ENCODE results near the gene FOXD4.
"Not testable (repeated sequence)": the region's sequence is repeated elsewhere in the genome, so short reads cannot be mapped to it uniquely, and the experiment has no call there.

FOXD4 gene

GRCh38 chr9:117995-118467, at the start of gene FOXD4:
FOXD4 (minus strand) TSS chr9:118417; CDS start chr9:118119, 298 bp downstream.
- H3K9me3 ChIP-seq (ENCODE audit: control insufficient read depth in 1 of 2, low read length in 2 of 2); H3K36me3 ChIP-seq (ENCODE audit: control insufficient read depth in 1 of 2, insufficient read depth in 2 of 2, low read length in 2 of 2); H3K9ac ChIP-seq (ENCODE audit: low read depth in 1 of 2, low read length in 2 of 2); H3K4me3 ChIP-seq (ENCODE audit: low read depth in 1 of 2, low read length in 2 of 2); H3K4me1 ChIP-seq (ENCODE audit: control insufficient read depth in 1 of 2, insufficient read depth in 2 of 2, low read length in 2 of 2); H3K27ac ChIP-seq (ENCODE audit: low read depth, low read length): not testable (repeated sequence)
- H3K27me3 ChIP-seq (ENCODE audit: control insufficient read depth in 1 of 2, insufficient read depth in 2 of 2, low read length in 2 of 2) = peaks cover 7 to 19% of the 10 kb centered on the region in 2 donors

- H3K4me1 ChIP-seq (ENCODE audit: control insufficient read depth in 1 of 2, insufficient read depth in 2 of 2, low read length in 2 of 2); H3K9me3 ChIP-seq (ENCODE audit: control insufficient read depth in 1 of 2, low read length in 2 of 2); H3K9ac ChIP-seq (ENCODE audit: low read depth in 1 of 2, low read length in 2 of 2); H3K27ac ChIP-seq (ENCODE audit: low read depth, low read length); H3K27me3 ChIP-seq (ENCODE audit: control insufficient read depth in 1 of 2, insufficient read depth in 2 of 2, low read length in 2 of 2); H3K36me3 ChIP-seq (ENCODE audit: control insufficient read depth in 1 of 2, insufficient read depth in 2 of 2, low read length in 2 of 2); H3K4me3 ChIP-seq (ENCODE audit: low read depth in 1 of 2, low read length in 2 of 2): not testable (repeated sequence)
Measured at GRCh38 chr9:159871-160270, 41.7 kb upstream of the FOXD4 start.

DNA sequence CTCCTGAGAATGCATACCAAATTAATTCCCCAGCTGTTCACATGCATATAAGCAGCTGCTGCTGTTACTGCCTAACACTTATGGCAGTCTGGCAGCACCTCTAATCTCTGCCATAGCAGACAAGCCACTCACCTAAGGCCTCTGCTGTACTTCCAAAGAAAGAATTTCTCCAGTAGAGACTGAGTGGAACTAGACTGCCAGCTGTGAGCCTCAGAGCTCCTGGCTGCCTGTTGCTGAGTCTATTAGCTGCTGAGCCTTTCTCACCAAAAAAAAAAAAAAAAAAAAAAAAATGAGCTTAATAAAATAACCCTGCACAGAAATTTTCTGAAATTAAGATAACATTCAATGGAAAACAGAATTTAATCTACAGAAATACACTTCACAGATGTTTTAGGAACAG, 33.0 kb upstream of the FOXD4 start:
- not testable (repeated sequence) for H3K27me3 ChIP-seq (ENCODE audit: control insufficient read depth in 1 of 2, insufficient read depth in 2 of 2, low read length in 2 of 2); H3K4me3 ChIP-seq (ENCODE audit: low read depth in 1 of 2, low read length in 2 of 2); H3K27ac ChIP-seq (ENCODE audit: low read depth, low read length); H3K9ac ChIP-seq (ENCODE audit: low read depth in 1 of 2, low read length in 2 of 2); H3K4me1 ChIP-seq (ENCODE audit: control insufficient read depth in 1 of 2, insufficient read depth in 2 of 2, low read length in 2 of 2); H3K9me3 ChIP-seq (ENCODE audit: control insufficient read depth in 1 of 2, low read length in 2 of 2); H3K36me3 ChIP-seq (ENCODE audit: control insufficient read depth in 1 of 2, insufficient read depth in 2 of 2, low read length in 2 of 2)

GRCh38 chr9:139880-140279, 21.7 kb upstream of the FOXD4 start:
- H3K27me3 ChIP-seq (ENCODE audit: control insufficient read depth in 1 of 2, insufficient read depth in 2 of 2, low read length in 2 of 2); H3K9me3 ChIP-seq (ENCODE audit: control insufficient read depth in 1 of 2, low read length in 2 of 2); H3K27ac ChIP-seq (ENCODE audit: low read depth, low read length); H3K36me3 ChIP-seq (ENCODE audit: control insufficient read depth in 1 of 2, insufficient read depth in 2 of 2, low read length in 2 of 2); H3K4me1 ChIP-seq (ENCODE audit: control insufficient read depth in 1 of 2, insufficient read depth in 2 of 2, low read length in 2 of 2); H3K9ac ChIP-seq (ENCODE audit: low read depth in 1 of 2, low read length in 2 of 2); H3K4me3 ChIP-seq (ENCODE audit: low read depth in 1 of 2, low read length in 2 of 2): not testable (repeated sequence)

DNA sequence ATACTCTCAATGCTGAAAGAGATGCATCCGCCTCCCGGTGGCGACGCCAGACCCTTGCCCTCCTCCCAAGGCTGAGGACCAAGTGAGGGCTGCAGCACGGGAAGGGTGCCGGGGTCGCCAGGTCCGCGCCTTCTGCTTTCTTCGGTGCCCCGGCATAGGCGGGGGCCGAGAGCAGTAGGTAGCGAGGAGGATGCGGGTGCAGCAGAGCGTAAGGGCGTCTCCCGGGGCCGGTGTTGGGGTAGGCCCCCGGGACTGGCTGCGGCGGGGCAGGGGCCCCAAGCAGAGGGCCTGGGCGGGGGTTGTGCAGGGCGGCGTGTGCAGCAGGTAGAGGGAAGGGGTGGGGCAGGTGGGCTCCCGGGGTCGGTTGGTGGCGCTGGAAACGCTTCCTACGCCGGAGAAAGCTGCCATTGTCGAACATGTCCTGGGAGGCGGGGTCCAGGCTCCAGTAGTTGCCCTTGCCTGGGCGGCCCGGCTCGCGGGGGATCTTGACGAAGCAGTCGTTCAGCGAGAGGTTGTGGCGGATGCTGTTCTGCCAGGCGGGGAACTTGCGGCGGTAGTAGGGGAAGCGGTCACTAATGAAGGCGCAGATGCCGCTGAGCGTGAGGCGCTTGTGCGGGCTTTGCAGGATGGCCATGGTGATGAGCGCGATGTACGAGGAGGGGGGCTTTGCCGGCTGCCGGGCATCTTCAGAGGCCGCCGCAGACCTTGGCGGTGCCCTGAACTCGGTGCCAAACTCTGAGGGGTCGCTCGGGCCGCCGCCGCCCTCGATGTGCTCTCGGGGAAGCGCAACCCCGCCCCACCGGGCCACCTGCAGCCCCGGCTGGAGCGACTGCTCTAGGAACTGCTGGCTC, 848 bp downstream of the FOXD4 start:
- not testable (repeated sequence) for H3K27ac ChIP-seq (ENCODE audit: low read depth, low read length); H3K4me1 ChIP-seq (ENCODE audit: control insufficient read depth in 1 of 2, insufficient read depth in 2 of 2, low read length in 2 of 2); H3K9me3 ChIP-seq (ENCODE audit: control insufficient read depth in 1 of 2, low read length in 2 of 2); H3K36me3 ChIP-seq (ENCODE audit: control insufficient read depth in 1 of 2, insufficient read depth in 2 of 2, low read length in 2 of 2); H3K4me3 ChIP-seq (ENCODE audit: low read depth in 1 of 2, low read length in 2 of 2); H3K9ac ChIP-seq (ENCODE audit: low read depth in 1 of 2, low read length in 2 of 2)
- peaks cover 7 to 23% of the 10 kb centered on the region in 2 donors for H3K27me3 ChIP-seq (ENCODE audit: control insufficient read depth in 1 of 2, insufficient read depth in 2 of 2, low read length in 2 of 2)

GRCh38 chr9:116239-117077, 1.8 kb downstream of the FOXD4 start:
- H3K4me3 ChIP-seq (ENCODE audit: low read depth in 1 of 2, low read length in 2 of 2); H3K36me3 ChIP-seq (ENCODE audit: control insufficient read depth in 1 of 2, insufficient read depth in 2 of 2, low read length in 2 of 2); H3K4me1 ChIP-seq (ENCODE audit: control insufficient read depth in 1 of 2, insufficient read depth in 2 of 2, low read length in 2 of 2); H3K9ac ChIP-seq (ENCODE audit: low read depth in 1 of 2, low read length in 2 of 2); H3K9me3 ChIP-seq (ENCODE audit: control insufficient read depth in 1 of 2, low read length in 2 of 2); H3K27ac ChIP-seq (ENCODE audit: low read depth, low read length): not testable (repeated sequence)
- H3K27me3 ChIP-seq (ENCODE audit: control insufficient read depth in 1 of 2, insufficient read depth in 2 of 2, low read length in 2 of 2) = peaks cover 7 to 23% of the 10 kb centered on the region in 2 donors

DNA sequence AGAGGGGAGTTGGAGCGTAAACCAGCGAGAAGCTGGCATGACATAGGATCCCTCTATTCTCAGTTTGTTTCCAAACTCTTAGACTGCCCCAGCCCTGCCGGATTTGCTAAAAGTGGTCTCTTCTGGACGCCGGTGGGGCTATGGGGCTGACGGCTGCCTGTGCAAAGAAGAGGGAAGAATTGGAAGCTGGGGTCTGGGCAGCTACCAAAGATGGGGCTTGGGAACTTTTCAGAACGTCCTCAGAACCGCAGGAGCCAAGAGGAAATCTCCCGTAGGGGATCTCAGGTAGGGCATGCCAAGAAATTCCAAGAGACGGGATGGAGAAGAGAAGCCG, 3.1 kb downstream of the FOXD4 start:
- H3K27me3 ChIP-seq (ENCODE audit: control insufficient read depth in 1 of 2, insufficient read depth in 2 of 2, low read length in 2 of 2) = peaks cover 7 to 23% of the 10 kb centered on the region in 2 donors
- H3K9me3 ChIP-seq (ENCODE audit: control insufficient read depth in 1 of 2, low read length in 2 of 2); H3K4me3 ChIP-seq (ENCODE audit: low read depth in 1 of 2, low read length in 2 of 2); H3K9ac ChIP-seq (ENCODE audit: low read depth in 1 of 2, low read length in 2 of 2); H3K4me1 ChIP-seq (ENCODE audit: control insufficient read depth in 1 of 2, insufficient read depth in 2 of 2, low read length in 2 of 2); H3K36me3 ChIP-seq (ENCODE audit: control insufficient read depth in 1 of 2, insufficient read depth in 2 of 2, low read length in 2 of 2); H3K27ac ChIP-seq (ENCODE audit: low read depth, low read length): not testable (repeated sequence)

- H3K9ac ChIP-seq (ENCODE audit: low read depth in 1 of 2, low read length in 2 of 2); H3K4me1 ChIP-seq (ENCODE audit: control insufficient read depth in 1 of 2, insufficient read depth in 2 of 2, low read length in 2 of 2); H3K27ac ChIP-seq (ENCODE audit: low read depth, low read length); H3K36me3 ChIP-seq (ENCODE audit: control insufficient read depth in 1 of 2, insufficient read depth in 2 of 2, low read length in 2 of 2); H3K9me3 ChIP-seq (ENCODE audit: control insufficient read depth in 1 of 2, low read length in 2 of 2): not testable (repeated sequence)
- Histone ChIP-seq H3K4me3 (ENCODE audit: low read depth in 1 of 2, low read length in 2 of 2) (peak overlapping the region in 1 of 2 donors; percentile 55), H3K27me3 (ENCODE audit: control insufficient read depth in 1 of 2, insufficient read depth in 2 of 2, low read length in 2 of 2) (peaks cover 7 to 23% of the 10 kb centered on the region in 2 donors)
Measured at GRCh38 chr9:114267-115117, 3.7 kb downstream of the FOXD4 start.

- not testable (repeated sequence) for H3K36me3 ChIP-seq (ENCODE audit: control insufficient read depth in 1 of 2, insufficient read depth in 2 of 2, low read length in 2 of 2); H3K27ac ChIP-seq (ENCODE audit: low read depth, low read length); H3K4me1 ChIP-seq (ENCODE audit: control insufficient read depth in 1 of 2, insufficient read depth in 2 of 2, low read length in 2 of 2); H3K9ac ChIP-seq (ENCODE audit: low read depth in 1 of 2, low read length in 2 of 2); H3K9me3 ChIP-seq (ENCODE audit: control insufficient read depth in 1 of 2, low read length in 2 of 2)
- peak overlapping the region in 1 of 2 donors; percentile 55 for H3K4me3 ChIP-seq (ENCODE audit: low read depth in 1 of 2, low read length in 2 of 2)
- H3K27me3 ChIP-seq (ENCODE audit: control insufficient read depth in 1 of 2, insufficient read depth in 2 of 2, low read length in 2 of 2) = peaks cover 7 to 23% of the 10 kb centered on the region in 2 donors
Measured at GRCh38 chr9:113468-114266, 4.5 kb downstream of the FOXD4 start.

All from duodenal mucosa (tissue), 2 donors.